Endodermal cell (in vitro differentiated cells): ENCODE results near the gene EYS. TPM values are rescaled to one million over a fixed set of nuclear protein-coding genes. Genes with fewer than 3 reads are reported as not detected.

Experiments used
- DNase-seq: peaks from one replicate; pipeline ENCODE4 v3.0.0-alpha.2; 2017
- H3K27ac ChIP-seq: 2 replicates; pipeline ENCODE4 v1.5.1; 2013; ENCODE audit warnings: mild to moderate bottlenecking, low read depth, low read length, moderate library complexity
- H3K27me3 ChIP-seq: 2 replicates; pipeline ENCODE4 v1.6.1; 2013; ENCODE audit warnings: mild to moderate bottlenecking, low read length, moderate library complexity; ENCODE audit not compliant: insufficient read depth, control insufficient read depth, poor library complexity, severe bottlenecking
- H3K36me3 ChIP-seq: 2 replicates; pipeline ENCODE4 v1.7.0; 2013; ENCODE audit warnings: mild to moderate bottlenecking, low read length, moderate library complexity; ENCODE audit not compliant: control insufficient read depth, insufficient read depth
- H3K4me1 ChIP-seq: one replicate; pipeline ENCODE4 v1.7.0; 2013; ENCODE audit warnings: low read length; ENCODE audit not compliant: control insufficient read depth, insufficient read depth
- H3K4me3 ChIP-seq: 2 replicates; pipeline ENCODE4 v1.5.1; 2013; ENCODE audit warnings: mild to moderate bottlenecking, low read length, moderate library complexity
- H3K9ac ChIP-seq: 2 replicates; pipeline ENCODE4 v1.6.1; 2013; ENCODE audit warnings: mild to moderate bottlenecking, low read length, moderate library complexity; ENCODE audit not compliant: poor library complexity, severe bottlenecking; ENCODE audit errors: extremely low read depth
- H3K9me3 ChIP-seq: 2 replicates; pipeline ENCODE4 v1.6.1; 2013; ENCODE audit warnings: mild to moderate bottlenecking, low read length, moderate library complexity; ENCODE audit not compliant: control insufficient read depth
- H3K27ac Mint-ChIP-seq: 2 replicates; pipeline ENCODE4 v1.8.0; 2020; ENCODE audit warnings: mixed read lengths
- H3K27me3 Mint-ChIP-seq: 2 replicates; pipeline ENCODE4 v1.8.0; 2021; ENCODE audit warnings: mild to moderate bottlenecking, mixed read lengths; ENCODE audit not compliant: insufficient read depth
- H3K36me3 Mint-ChIP-seq: 2 replicates; pipeline ENCODE4 v1.8.0; 2020; ENCODE audit warnings: low read depth, mixed read lengths
- H3K4me1 Mint-ChIP-seq: 2 replicates; pipeline ENCODE4 v1.8.0; 2020; ENCODE audit warnings: mixed read lengths
- H3K4me3 Mint-ChIP-seq: 2 replicates; pipeline ENCODE4 v1.8.0; 2020; ENCODE audit warnings: mild to moderate bottlenecking, moderate library complexity, mixed read lengths
- H3K9me3 Mint-ChIP-seq: 2 replicates; pipeline ENCODE4 v1.8.0; 2020; ENCODE audit warnings: mild to moderate bottlenecking, mixed read lengths
- WGBS, 2 experiments: methylation state at CpG; one replicate each; pipeline versions ENCODE4 v1.1.5 to v1.1.7; 2013; ENCODE audit warnings: missing lambda C conversion rate in 2 of 2, mixed read lengths in 1 of 2; ENCODE audit not compliant: insufficient coverage in 1 of 2, insufficient read length in 1 of 2; 5-methylcytosine and 5-hydroxymethylcytosine counted together
- total RNA-seq, 2 donors: library from RNA; stranded (reverse); fragmentation: NEBNext Ultra II Directional in 1 of 2; extraction: Animal tissue kit (Norgen Biotek cat#: 25700) in 1 of 2; gene quantifications; 2 replicates in 1 of 2; 3 replicates in 1 of 2; pipeline ENCODE4 v1.2.1, GENCODE V29; 2021
- TF ChIP-seq, protein P1 (sequence below): fragments of 200-600 bp; sonication (generic); conservative IDR thresholded peaks from 2 replicates; pipeline ENCODE4 v1.5.0; 2021; ENCODE audit warnings: antibody characterized with exemption, mild to moderate bottlenecking

Gene EYS
- total RNA-seq, 2 donors from 2014 or later: 0.31 to 0.70 TPM

DNA sequence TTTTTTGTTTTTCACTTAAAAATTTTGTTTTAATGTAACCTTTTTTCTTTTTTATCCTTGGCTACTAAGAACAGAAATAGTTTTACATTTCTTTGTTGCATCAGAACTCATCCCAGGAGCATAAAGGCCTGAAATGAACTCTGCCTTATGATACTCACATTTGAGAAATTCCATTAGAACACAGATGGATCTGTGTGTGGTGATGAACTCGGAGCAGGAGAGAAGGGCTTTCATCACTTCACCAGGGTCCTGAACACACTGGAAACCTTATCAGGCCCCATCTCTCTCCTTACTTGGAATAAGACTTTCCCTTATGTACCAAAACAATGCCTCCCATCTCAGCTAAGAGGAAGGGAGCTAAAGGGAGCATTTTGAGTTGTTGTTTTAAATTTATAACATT is 1932.1 kb downstream of the EYS start:
- WGBS, 2 experiments: 80% methylated on average over 1 of the region's 1 CpG; no CpG with 5 or more reads in 1 of the 2 experiments
- H3K36me3 ChIP-seq: no peaks in the 10 kb centered on the region

DNA sequence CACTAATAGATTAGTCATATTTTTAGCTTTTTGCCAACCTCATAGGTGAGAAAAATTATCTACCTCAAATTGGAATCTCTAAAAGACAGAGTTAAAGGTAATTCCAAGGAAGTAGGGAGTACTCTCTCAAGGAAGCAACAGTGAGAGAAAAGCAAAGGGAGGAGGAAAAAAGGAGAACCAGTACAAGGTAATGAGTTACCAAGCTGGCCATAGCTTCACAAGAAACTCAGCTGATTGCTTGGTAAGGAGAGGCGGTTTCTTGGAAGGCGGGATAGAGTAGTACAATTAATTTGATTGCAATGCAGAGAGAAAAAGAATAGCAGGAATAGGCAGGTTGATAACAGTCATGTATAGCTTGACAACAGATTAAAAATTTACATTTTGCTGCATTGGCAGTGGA is 1933.8 kb downstream of the EYS start:
- H3K9me3 ChIP-seq: peaks cover 2% of the 10 kb centered on the region
- Mint-ChIP-seq H3K9me3 (peaks cover under 1% of the 10 kb centered on the region), H3K27ac (no peak overlapping the region), H3K4me3 (no peak overlapping the region), H3K27me3 (peaks cover 42% of the 10 kb centered on the region), H3K36me3 (no peaks in the 10 kb centered on the region), H3K4me1 (no peaks in the 10 kb centered on the region)
- peaks cover 69% of the 10 kb centered on the region for H3K27me3 ChIP-seq
- TF ChIP-seq, protein P1, sequence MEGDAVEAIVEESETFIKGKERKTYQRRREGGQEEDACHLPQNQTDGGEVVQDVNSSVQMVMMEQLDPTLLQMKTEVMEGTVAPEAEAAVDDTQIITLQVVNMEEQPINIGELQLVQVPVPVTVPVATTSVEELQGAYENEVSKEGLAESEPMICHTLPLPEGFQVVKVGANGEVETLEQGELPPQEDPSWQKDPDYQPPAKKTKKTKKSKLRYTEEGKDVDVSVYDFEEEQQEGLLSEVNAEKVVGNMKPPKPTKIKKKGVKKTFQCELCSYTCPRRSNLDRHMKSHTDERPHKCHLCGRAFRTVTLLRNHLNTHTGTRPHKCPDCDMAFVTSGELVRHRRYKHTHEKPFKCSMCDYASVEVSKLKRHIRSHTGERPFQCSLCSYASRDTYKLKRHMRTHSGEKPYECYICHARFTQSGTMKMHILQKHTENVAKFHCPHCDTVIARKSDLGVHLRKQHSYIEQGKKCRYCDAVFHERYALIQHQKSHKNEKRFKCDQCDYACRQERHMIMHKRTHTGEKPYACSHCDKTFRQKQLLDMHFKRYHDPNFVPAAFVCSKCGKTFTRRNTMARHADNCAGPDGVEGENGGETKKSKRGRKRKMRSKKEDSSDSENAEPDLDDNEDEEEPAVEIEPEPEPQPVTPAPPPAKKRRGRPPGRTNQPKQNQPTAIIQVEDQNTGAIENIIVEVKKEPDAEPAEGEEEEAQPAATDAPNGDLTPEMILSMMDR: no peak
- H3K4me3 ChIP-seq: no peak overlapping the region
- WGBS, 2 experiments: 89 to 96% methylated on average over 2 of the region's 2 CpGs
- no peaks in the 10 kb centered on the region for H3K4me1 ChIP-seq
- H3K36me3 ChIP-seq: no peaks in the 10 kb centered on the region
- H3K9ac ChIP-seq: no peak overlapping the region
- no peak for DNase-seq
- no peak overlapping the region for H3K27ac ChIP-seq

More for the DNA sequence above, 1932.1 kb downstream of the EYS start:
- peaks cover 60% of the 10 kb centered on the region for H3K27me3 ChIP-seq
- Mint-ChIP-seq H3K27me3 (peaks cover 41% of the 10 kb centered on the region), H3K36me3 (no peaks in the 10 kb centered on the region), H3K4me3 (no peak overlapping the region), H3K27ac (no peak overlapping the region), H3K9me3 (no peaks in the 10 kb centered on the region), H3K4me1 (no peaks in the 10 kb centered on the region)
- H3K4me1 ChIP-seq: no peaks in the 10 kb centered on the region
- H3K9ac ChIP-seq: no peak overlapping the region
- H3K4me3 ChIP-seq: no peak overlapping the region
- DNase-seq: no peak
- H3K27ac ChIP-seq: no peak overlapping the region
- TF ChIP-seq, protein P1: no peak
- H3K9me3 ChIP-seq: no peaks in the 10 kb centered on the region

DNA sequence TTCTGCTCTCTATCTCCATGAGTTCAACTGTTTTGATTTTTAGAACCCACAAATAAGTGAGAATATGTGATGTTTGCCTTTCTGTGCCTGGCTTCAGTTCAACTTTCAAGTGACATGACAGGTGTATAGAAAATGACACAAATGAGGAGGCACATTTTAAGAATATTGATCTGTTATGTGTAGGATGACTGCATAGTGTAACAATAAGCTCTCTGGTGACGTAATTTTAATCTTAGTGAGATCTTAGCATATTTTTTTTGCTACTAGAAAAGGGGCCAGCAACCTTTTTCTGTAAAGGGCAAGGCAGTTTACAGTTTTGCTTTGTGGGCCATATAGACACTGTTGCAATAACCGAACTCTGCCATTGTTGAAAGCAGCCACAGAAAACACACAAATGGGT is 1941.2 kb downstream of the EYS start:
- Histone ChIP-seq H3K27me3 (peaks cover 36% of the 10 kb centered on the region), H3K9ac (no peak overlapping the region), H3K36me3 (no peaks in the 10 kb centered on the region), H3K9me3 (peaks cover 20% of the 10 kb centered on the region), H3K27ac (no peak overlapping the region), H3K4me1 (no peaks in the 10 kb centered on the region), H3K4me3 (no peak overlapping the region)
- DNase-seq: no peak
- Mint-ChIP-seq H3K27ac (no peak overlapping the region), H3K27me3 (peaks cover 30% of the 10 kb centered on the region), H3K4me1 (no peaks in the 10 kb centered on the region), H3K36me3 (no peaks in the 10 kb centered on the region), H3K4me3 (no peak overlapping the region), H3K9me3 (peaks cover 11% of the 10 kb centered on the region)
- TF ChIP-seq, protein P1: no peak
- 85 to 93% methylated on average over 2 of the region's 2 CpGs for WGBS, 2 experiments
